Gastrocnemius medialis (tissue), 4 donors: Measurements from ENCODE around the gene HCRTR2.

Experiments used
- POLR2A ChIP-seq, 2 donors: fragments of 450-650 bp; IDR thresholded peaks; one replicate each; pipeline ENCODE4 v1.6.1; 2017; ENCODE audit warnings: antibody characterized with exemption in 2 of 2, mild to moderate bottlenecking in 2 of 2, moderate library complexity in 2 of 2
- TF ChIP-seq, protein P1 (sequence below), 5 experiments: fragments of 450-650 bp in 3 of 5; fragments of 200-600 bp in 2 of 5; sonication (generic) in 2 of 5; IDR thresholded peaks in 4 of 5; conservative IDR thresholded peaks in 1 of 5; 1 replicate in 4 of 5; 2 replicates in 1 of 5; pipeline ENCODE4 v1.5.1; 2016 to 2019; ENCODE audit warnings: antibody characterized with exemption in 5 of 5, mild to moderate bottlenecking in 3 of 5, moderate library complexity in 3 of 5

- TF ChIP-seq, protein P1, sequence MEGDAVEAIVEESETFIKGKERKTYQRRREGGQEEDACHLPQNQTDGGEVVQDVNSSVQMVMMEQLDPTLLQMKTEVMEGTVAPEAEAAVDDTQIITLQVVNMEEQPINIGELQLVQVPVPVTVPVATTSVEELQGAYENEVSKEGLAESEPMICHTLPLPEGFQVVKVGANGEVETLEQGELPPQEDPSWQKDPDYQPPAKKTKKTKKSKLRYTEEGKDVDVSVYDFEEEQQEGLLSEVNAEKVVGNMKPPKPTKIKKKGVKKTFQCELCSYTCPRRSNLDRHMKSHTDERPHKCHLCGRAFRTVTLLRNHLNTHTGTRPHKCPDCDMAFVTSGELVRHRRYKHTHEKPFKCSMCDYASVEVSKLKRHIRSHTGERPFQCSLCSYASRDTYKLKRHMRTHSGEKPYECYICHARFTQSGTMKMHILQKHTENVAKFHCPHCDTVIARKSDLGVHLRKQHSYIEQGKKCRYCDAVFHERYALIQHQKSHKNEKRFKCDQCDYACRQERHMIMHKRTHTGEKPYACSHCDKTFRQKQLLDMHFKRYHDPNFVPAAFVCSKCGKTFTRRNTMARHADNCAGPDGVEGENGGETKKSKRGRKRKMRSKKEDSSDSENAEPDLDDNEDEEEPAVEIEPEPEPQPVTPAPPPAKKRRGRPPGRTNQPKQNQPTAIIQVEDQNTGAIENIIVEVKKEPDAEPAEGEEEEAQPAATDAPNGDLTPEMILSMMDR (IDR thresholded peaks at IDR 0.05 in 4 of 5, conservative IDR thresholded peaks at IDR 0.05 in 1 of 5): no peak
- TF ChIP-seq POLR2A (IDR thresholded peaks at IDR 0.05): no peak
These were observed 106.9 kb downstream of the HCRTR2 start for GRCh38 chr6:55281215-55281614.
